ENCODE results near the gene PIGM.

PIGM gene

GRCh38 chr1:159983681-159984080, 48.1 kb downstream of the PIGM start:
- DNase-seq = no peak

GRCh38 chr1:159982280-159982679, 49.5 kb downstream of the PIGM start:
- no peak for DNase-seq

GRCh38 chr1:159981351-159982055, 50.3 kb downstream of the PIGM start:
- DNase-seq = no peak

- DNase-seq = no peak
These were observed 51.0 kb downstream of the PIGM start for GRCh38 chr1:159980786-159981185.

GRCh38 chr1:159980076-159980475, 51.7 kb downstream of the PIGM start:
- no peak for DNase-seq

- DNase-seq = no peak
These were observed 52.5 kb downstream of the PIGM start for GRCh38 chr1:159979257-159979656.

- no peak for DNase-seq
These were observed 53.7 kb downstream of the PIGM start for GRCh38 chr1:159978107-159978398.

GRCh38 chr1:159977364-159978106, 54.3 kb downstream of the PIGM start:
- no peak for DNase-seq
